ENCODE data around the gene JPT2. TPM values are rescaled to one million over a fixed set of nuclear protein-coding genes. Genes with fewer than 3 reads are reported as not detected.

Gene JPT2
- polyA plus RNA-seq, 1 experiment = 41.2 TPM

- no peak for DNase-seq (ENCODE audit: low read depth, low spot score)
- no peak for TF ChIP-seq CTCF (IDR thresholded peaks at IDR 0.05; ENCODE audit: low read depth, low read length)
- ChIA-PET CTCF (no interaction called here), POLR2A (no interaction called here)
- Histone ChIP-seq H3K9me3 (ENCODE audit: control insufficient read depth, insufficient read depth, low read length) (no peaks in the 10 kb centered on the region), H3K27me3 (ENCODE audit: control insufficient read depth, insufficient read depth, low read length) (no peaks in the 10 kb centered on the region), H3K27ac (ENCODE audit: low read depth, low read length) (no peak overlapping the region), H3K4me3 (ENCODE audit: low read depth, low read length) (no peak overlapping the region)
These were observed 35.9 kb upstream of the JPT2 start for GRCh38 chr16:1642148-1642547.

GRCh38 chr16:1642753-1643152 is 35.3 kb upstream of the JPT2 start:
- Histone ChIP-seq H3K9me3 (ENCODE audit: control insufficient read depth, insufficient read depth, low read length) (no peaks in the 10 kb centered on the region), H3K4me3 (ENCODE audit: low read depth, low read length) (no peak overlapping the region), H3K27ac (ENCODE audit: low read depth, low read length) (no peak overlapping the region), H3K27me3 (ENCODE audit: control insufficient read depth, insufficient read depth, low read length) (no peaks in the 10 kb centered on the region)
- POLR2A ChIA-PET = interaction anchor here (0.5 kb wide), 1 partner anchor 762 kb away, joined by 4 read pairs; no protein-coding TSS in a partner anchor
- no peak for DNase-seq (ENCODE audit: low read depth, low spot score)
- CTCF ChIA-PET = no interaction called here
- no peak for TF ChIP-seq CTCF (IDR thresholded peaks at IDR 0.05; ENCODE audit: low read depth, low read length)

GRCh38 chr16:1643521-1643920 is 34.6 kb upstream of the JPT2 start:
- CTCF ChIA-PET = no interaction called here
- Histone ChIP-seq H3K27me3 (ENCODE audit: control insufficient read depth, insufficient read depth, low read length) (no peaks in the 10 kb centered on the region), H3K4me3 (ENCODE audit: low read depth, low read length) (no peak overlapping the region), H3K9me3 (ENCODE audit: control insufficient read depth, insufficient read depth, low read length) (no peaks in the 10 kb centered on the region), H3K27ac (ENCODE audit: low read depth, low read length) (no peak overlapping the region)
- POLR2A ChIA-PET = interaction anchor here (0.5 kb wide), 1 partner anchor 761 kb away, joined by 4 read pairs; no protein-coding TSS in a partner anchor
- DNase-seq (ENCODE audit: low read depth, low spot score) = no peak
- TF ChIP-seq CTCF (IDR thresholded peaks at IDR 0.05; ENCODE audit: low read depth, low read length) = no peak

GRCh38 chr16:1645914-1646525 is 32.1 kb upstream of the JPT2 start:
- POLR2A ChIA-PET = no interaction called here
- Histone ChIP-seq H3K27ac (ENCODE audit: low read depth, low read length) (no peak overlapping the region), H3K27me3 (ENCODE audit: control insufficient read depth, insufficient read depth, low read length) (no peaks in the 10 kb centered on the region), H3K9me3 (ENCODE audit: control insufficient read depth, insufficient read depth, low read length) (no peaks in the 10 kb centered on the region), H3K4me3 (ENCODE audit: low read depth, low read length) (no peak overlapping the region)
- no peak for DNase-seq (ENCODE audit: low read depth, low spot score)
- CTCF ChIA-PET = no interaction called here
- no peak for TF ChIP-seq CTCF (IDR thresholded peaks at IDR 0.05; ENCODE audit: low read depth, low read length)

GRCh38 chr16:1647856-1648255 is 30.2 kb upstream of the JPT2 start:
- ChIA-PET POLR2A (interaction anchor here (0.6 to 0.7 kb wide), 2 partner anchors 14 to 215 kb away, joined by 3 to 5 read pairs; no protein-coding TSS in a partner anchor), CTCF (no interaction called here)
- Histone ChIP-seq H3K27ac (ENCODE audit: low read depth, low read length) (no peak overlapping the region), H3K4me3 (ENCODE audit: low read depth, low read length) (no peak overlapping the region), H3K9me3 (ENCODE audit: control insufficient read depth, insufficient read depth, low read length) (no peaks in the 10 kb centered on the region), H3K27me3 (ENCODE audit: control insufficient read depth, insufficient read depth, low read length) (no peaks in the 10 kb centered on the region)
- no peak for TF ChIP-seq CTCF (IDR thresholded peaks at IDR 0.05; ENCODE audit: low read depth, low read length)
- no peak for DNase-seq (ENCODE audit: low read depth, low spot score)
